Tongue (tissue), 2 donors: ENCODE measurements around the gene F7. TPM values are rescaled to one million over a fixed set of nuclear protein-coding genes. Genes with fewer than 3 reads are reported as not detected.
"Not testable (repeated sequence)": the region's sequence is repeated elsewhere in the genome, so short reads cannot be mapped to it uniquely, and the experiment has no call there.

Source experiments
- DNase-seq: peaks from one replicate; pipeline ENCODE4 v3.0.0-alpha.2; 2015
- total RNA-seq: library from RNA; depleted of rRNA; stranded (reverse); fragments of >200 nt; gene quantifications from one replicate; pipeline ENCODE4 v1.2.3, GENCODE V29; 2014

F7 gene
- total RNA-seq, 1 donor from 2014 or later: 1.6 TPM

DNA sequence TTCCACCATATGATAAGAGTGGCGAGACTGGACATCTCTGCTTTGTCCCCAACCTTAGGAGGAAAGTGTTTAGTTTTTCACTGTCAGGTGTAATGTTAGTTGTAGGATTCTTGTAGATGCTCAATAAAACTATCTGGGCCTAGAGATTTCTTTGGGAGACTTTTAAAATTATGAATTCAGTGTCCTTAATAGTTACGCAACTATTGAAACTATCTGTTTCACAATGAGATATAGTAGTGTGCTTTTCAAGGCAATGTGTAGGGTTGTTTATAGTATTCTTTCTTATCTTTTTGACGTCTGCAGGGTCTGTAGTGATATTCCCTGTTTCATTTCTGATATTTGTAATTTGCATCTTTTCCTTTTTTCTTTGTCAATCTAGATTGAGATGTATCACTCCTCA lies 33.2 kb upstream of the F7 start:
- no peak for DNase-seq

DNA sequence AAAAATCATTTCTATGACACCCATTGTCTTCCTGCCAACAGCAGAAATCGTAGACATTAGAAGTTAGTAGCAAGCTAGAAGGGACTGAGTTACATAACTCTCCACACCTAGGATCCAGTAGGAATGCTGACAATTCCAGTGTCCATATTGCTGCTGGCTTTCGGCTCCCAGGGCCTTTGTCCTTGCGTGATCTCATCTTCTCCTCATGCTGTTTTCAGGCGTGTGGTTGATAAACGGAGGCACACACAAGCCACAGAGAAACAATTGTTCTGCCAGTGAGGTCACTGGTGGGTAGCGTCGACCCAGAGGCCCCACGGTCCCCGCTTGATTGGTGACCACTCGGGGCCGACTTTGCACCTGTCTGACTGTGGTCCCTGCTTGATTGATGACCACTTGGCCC lies 31.6 kb upstream of the F7 start:
- no peak for DNase-seq

DNA sequence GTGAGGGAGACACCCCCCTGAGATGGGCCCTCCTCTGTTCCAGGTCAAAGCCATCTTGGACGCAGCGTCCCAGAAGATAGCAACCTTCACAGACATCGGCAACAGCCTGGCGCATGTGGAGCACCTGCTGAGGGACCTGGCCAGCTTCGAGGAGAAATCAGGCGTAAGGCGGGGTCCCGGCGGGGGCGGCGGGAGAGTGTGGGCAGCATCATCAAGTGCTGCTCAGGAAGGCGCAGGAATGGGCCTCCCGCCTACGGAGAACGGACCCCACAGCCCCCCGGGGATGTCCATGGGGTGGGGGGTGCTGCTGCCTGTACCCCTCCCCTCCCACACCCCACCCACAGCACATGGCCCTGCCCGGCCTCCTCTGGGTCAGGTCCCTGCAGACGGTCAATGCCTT lies 31.2 kb upstream of the F7 start:
- no peak for DNase-seq

- DNase-seq: no peak
Measured at GRCh38 chr13:113074876-113075275, 30.7 kb upstream of the F7 start.

DNA sequence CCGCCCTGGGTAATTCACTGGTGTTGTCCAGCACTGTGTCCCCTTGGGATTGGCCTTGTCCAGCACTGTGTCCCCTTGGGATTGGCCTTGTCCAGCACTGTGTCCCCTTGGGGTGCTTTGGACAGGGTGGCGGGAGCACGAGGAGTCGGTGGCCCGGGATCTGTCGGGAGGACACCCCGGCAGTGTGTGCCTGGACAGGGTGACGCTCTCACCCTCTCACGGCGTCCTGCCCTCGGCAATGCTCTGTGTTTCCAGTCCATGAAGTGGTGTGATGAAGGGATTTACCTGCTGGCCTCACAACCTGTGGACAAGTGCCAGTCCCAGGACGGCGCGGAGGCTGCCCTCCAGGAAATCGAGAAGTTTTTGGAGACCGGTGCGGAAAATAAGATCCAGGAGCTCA lies 29.9 kb upstream of the F7 start:
- DNase-seq: no peak

DNA sequence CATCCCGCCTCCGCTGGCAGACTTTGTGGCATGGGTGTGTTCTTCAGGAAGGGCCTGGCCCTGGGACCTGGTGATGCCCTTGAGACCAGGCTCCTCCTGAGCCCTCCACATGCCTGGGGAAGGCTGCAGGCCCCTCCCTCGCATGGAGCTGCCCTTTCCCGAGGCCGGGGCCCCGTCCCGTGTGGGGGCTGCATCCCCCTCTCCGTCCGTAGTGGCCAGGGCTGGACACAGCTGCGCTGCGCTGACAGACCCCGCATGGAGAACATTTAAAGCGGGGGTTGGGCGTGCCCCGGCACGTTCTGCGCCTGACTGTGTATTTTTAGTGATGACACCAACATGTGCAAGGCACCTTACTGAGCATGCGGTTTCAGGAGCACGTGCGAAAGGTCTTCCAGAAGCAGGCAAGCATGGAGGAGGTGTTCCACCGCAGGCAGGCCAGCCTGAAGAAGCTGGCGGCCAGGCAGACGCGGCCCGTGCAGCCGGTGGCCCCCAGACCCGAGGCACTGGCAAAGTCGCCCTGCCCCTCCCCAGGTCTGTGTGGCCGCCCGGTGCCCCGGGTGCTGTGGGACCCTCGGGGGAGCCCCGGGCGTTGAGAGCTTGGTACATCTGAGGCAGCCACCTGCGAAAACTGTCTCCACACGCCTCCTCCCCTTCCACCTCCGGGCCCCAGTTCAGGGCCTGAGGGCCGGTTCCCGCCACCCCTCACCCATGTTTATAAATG lies 28.8 kb upstream of the F7 start:
- peak; percentile 29 for DNase-seq

DNA sequence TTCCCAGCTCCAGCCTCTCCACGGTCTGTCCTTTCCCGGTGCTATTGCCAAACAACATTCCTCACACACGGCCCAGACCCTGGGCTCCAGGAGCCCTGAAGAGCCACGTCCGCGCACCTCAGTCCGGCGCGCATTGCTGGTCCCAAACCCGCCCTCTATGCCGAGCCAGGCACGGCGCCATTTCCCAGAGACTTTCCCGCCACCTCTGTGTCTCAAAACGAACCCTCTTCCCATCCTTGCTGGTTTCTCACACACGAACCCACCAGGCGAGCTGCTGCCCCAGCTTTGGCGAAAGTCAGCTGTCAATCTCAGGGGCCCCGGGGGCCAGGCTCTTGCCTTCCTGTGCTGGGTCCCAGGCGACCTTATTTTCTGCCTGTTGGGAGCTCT lies 28.0 kb upstream of the F7 start:
- no peak for DNase-seq

DNA sequence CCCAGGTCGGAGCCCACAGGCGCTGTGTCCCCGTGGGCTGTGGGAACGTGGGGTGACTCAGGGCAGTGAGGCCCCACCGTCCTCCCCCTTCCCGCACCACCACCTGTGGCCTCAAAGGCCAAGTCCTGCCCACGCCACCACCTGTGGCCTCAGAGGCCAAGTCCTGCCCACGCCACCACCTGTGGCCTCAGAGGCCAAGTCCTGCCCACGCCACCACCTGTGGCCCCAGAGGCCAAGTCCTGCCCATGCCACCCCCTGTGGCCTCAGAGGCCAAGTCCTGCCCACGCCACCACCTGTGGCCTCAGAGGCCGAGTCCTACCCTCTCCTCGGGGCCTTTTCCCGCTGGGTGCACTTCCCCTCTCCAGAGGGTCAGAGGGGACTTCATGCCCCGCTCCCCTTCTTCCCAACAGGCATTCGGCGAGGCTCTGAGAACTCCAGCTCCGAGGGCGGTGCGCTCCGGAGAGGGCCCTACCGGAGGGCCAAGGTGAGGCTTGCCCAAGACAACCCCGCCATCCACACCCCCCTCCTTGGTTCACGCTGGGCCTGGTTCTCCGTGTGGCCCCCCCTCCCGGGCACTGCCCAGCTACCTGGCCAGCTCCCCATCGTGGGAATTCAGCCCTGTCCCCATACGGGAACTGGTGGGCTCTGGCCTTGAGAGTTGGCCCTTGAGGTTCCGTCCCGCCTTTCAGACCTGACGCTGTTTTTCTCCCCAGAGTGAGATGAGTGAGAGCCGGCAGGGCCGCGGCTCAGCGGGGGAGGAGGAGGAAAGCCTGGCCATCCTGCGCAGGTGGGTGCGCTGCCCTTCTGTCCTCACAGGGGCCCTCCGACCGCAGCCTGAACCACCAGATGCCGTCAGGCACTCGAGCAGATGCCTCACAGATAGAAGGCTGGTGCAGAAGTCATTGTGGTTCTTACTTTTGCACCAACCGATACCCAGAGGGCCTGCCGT lies 27.4 kb upstream of the F7 start:
- DNase-seq: no peak

GRCh38 chr13:113078902-113079780 lies 26.4 kb upstream of the F7 start:
- peak; percentile 94 for DNase-seq

DNA sequence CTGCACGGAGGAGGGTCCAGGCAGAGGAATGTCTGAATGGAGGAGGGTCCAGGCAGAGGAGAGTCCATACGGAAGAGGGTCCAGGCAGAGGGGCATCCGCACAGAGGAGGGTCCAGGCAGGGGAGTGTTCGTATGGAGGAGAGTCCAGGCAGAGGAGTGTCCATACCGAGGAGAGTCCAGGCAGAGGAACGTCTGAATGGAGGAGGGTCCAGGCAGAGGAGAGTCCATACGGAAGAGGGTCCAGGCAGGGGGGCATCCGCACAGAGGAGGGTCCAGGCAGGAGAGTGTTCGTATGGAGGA lies 25.9 kb upstream of the F7 start:
- not testable (repeated sequence) for DNase-seq

- DNase-seq: no peak
Measured at GRCh38 chr13:113080361-113080831, 25.2 kb upstream of the F7 start.

GRCh38 chr13:113080901-113081521 lies 24.6 kb upstream of the F7 start:
- DNase-seq: no peak

DNA sequence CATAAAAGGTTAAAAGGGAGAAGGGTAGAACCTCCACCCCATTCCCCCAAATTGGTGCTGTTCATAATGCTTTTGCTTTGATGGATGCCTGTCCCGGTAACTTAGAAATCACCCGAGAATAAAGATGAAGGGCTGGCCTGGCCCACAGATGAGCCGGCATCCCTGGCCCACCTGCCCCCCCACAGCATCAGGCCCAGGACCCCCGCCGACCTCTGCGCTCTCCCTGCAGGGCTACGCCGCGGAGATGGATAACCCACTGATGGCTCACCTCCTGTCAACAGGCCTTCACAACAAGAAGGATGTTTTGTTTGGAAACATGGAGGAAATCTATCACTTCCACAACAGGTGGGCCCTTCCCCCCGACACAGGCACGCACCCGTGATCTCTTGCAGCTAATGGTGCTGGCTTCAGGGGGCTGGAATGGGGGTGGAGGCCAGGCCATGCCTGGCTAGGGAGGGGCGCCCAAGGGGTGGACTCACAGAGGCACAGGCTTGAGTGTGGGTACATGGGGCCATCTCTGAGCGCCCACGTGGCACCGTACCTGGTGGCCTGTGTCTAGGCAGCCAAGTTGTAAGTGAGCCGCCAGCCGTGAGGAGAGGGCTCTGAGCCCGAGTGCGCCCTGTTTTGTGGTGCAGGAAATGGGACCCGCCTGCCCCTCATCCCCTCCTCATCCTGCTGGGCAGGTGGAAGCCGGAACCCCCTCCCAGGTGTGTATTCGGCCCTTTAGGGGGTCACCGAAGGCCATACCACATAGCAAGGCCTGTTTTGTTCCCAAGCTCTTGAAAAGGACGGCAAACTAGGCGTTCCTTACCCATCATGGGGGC lies 23.2 kb upstream of the F7 start:
- no peak for DNase-seq

- no peak for DNase-seq
Measured at GRCh38 chr13:113083022-113083373, 22.6 kb upstream of the F7 start.

- peak; percentile 96 for DNase-seq
Measured at GRCh38 chr13:113083402-113084061, 22.1 kb upstream of the F7 start.

DNA sequence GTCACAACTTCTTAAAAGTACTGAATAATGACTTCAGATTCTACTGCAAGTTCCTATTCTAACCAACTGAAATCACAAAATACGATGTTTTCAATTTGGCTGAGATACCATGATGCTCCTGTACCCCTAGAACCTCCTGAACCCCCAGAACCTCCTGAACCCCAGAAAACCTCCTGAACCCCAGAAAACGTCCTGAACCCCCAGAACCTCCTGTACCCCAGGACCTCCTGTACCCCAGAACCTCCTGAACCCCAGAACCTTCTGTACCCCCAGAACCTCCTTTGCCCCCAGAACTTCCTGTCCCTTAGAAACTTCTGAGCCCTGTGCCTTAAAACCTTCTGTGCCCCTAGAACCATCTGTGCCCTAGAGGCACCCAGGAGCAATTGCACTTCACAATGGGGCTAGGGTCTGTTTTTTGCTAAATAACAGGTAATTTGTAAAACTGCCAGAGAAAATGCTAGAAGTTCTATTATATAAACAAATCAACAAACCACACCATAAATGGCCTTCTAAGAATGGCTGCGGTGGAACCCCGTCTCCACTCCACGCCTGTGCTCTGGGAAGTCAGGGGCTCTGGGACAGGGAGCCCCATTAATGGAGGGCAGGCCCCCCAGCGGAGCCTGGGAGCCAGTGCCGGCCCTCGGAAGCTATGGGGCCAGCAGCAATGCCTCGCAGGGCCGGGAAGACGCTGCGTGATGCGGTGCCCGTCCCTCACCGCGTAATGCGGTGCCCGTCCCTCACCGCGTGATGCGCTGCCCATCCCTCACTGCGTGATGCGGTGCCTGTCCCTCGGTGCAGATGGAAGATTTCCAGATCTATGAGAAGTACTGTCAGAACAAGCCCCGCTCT lies 21.3 kb upstream of the F7 start:
- DNase-seq: no peak

- no peak for DNase-seq
Measured at GRCh38 chr13:113084943-113085540, 20.5 kb upstream of the F7 start.

DNA sequence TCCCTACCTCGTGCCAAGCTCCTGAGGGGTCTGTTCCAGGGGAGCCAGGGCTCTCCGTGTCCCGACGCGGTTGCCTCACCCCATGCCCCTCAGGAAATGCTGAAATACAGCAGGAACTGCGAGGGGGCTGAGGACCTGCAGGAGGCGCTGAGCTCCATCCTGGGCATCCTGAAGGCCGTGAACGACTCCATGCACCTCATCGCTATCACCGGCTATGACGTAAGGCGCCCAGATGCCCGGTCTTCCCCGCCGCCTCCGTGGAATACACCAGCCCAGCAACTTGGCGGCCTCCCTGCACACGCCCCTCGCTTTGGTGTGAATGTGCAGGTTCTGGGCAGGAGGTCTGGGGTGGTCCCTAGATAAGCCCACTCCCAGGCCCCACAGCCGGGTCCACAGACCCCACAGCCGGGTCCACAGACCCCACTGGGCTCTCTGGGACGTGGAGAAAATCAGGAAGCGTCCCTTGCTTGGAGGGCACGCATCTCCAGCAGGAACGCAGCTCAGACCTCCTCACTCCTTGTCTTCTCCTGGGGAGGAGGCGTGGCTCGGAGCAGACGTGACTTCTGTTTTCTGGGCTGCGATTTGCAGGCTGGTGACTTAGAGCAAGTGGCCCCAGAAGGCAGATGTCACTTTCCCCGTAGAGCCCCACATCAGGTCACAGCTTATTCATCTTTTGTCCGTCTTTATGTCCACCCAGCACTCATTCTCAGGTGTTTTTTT lies 19.4 kb upstream of the F7 start:
- DNase-seq: no peak
